ENCODE measurements around the gene ICAM5. TPM values are rescaled to one million over a fixed set of nuclear protein-coding genes. Genes with fewer than 3 reads are reported as not detected.

Gene ICAM5
- total RNA-seq, 1 experiment from 2014 or later = 8.0 TPM

DNA sequence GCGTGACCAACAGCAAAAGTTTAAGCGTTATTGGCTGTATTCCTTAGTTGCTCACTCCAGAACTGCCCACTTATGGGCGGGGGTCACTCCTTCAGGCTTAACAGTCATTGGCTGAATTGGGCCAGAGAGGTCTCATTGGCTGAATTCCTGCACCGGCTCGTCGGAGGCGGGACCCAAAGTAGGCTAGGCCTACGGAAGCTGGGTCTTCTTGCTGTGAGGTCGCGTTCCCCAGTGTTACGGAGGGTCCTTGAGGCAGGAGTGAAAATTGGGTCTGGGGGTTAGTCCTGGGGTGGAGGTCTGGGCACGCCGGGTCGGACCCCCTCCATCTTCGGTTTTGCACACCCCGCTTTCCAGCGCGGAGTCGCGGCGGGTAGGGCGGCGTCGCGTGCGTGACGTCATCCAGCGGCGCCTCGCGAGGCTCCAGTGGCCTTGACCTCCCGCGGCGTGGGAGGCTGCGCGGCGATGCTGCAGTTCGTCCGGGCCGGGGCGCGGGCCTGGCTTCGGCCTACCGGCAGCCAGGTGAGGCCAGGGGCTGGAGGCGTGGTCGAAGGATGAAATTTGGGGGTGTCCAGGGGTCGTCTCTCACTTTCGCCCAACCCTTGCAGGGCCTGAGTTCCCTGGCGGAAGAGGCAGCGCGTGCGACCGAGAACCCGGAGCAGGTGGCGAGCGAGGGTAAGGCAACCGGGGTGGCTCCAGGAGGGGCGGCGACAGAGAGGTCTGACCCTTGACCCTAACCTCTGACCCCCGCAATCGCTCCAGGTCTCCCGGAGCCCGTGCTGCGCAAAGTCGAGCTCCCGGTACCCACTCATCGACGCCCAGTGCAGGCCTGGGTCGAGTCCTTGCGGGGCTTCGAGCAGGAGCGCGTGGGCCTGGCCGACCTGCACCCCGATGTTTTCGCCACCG, 37.7 kb upstream of the ICAM5 start, which contains the start of gene MRPL4 (continued):
- TF ChIP-seq, protein P1, sequence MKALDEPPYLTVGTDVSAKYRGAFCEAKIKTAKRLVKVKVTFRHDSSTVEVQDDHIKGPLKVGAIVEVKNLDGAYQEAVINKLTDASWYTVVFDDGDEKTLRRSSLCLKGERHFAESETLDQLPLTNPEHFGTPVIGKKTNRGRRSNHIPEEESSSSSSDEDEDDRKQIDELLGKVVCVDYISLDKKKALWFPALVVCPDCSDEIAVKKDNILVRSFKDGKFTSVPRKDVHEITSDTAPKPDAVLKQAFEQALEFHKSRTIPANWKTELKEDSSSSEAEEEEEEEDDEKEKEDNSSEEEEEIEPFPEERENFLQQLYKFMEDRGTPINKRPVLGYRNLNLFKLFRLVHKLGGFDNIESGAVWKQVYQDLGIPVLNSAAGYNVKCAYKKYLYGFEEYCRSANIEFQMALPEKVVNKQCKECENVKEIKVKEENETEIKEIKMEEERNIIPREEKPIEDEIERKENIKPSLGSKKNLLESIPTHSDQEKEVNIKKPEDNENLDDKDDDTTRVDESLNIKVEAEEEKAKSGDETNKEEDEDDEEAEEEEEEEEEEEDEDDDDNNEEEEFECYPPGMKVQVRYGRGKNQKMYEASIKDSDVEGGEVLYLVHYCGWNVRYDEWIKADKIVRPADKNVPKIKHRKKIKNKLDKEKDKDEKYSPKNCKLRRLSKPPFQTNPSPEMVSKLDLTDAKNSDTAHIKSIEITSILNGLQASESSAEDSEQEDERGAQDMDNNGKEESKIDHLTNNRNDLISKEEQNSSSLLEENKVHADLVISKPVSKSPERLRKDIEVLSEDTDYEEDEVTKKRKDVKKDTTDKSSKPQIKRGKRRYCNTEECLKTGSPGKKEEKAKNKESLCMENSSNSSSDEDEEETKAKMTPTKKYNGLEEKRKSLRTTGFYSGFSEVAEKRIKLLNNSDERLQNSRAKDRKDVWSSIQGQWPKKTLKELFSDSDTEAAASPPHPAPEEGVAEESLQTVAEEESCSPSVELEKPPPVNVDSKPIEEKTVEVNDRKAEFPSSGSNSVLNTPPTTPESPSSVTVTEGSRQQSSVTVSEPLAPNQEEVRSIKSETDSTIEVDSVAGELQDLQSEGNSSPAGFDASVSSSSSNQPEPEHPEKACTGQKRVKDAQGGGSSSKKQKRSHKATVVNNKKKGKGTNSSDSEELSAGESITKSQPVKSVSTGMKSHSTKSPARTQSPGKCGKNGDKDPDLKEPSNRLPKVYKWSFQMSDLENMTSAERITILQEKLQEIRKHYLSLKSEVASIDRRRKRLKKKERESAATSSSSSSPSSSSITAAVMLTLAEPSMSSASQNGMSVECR (CRISPR knock-in tag; IDR thresholded peaks at IDR 0.05; ENCODE audit: borderline replicate concordance) = 0 out of 2 replicates have a peak, but pooled peaks have one; percentile 80
- TF ChIP-seq, protein P2, sequence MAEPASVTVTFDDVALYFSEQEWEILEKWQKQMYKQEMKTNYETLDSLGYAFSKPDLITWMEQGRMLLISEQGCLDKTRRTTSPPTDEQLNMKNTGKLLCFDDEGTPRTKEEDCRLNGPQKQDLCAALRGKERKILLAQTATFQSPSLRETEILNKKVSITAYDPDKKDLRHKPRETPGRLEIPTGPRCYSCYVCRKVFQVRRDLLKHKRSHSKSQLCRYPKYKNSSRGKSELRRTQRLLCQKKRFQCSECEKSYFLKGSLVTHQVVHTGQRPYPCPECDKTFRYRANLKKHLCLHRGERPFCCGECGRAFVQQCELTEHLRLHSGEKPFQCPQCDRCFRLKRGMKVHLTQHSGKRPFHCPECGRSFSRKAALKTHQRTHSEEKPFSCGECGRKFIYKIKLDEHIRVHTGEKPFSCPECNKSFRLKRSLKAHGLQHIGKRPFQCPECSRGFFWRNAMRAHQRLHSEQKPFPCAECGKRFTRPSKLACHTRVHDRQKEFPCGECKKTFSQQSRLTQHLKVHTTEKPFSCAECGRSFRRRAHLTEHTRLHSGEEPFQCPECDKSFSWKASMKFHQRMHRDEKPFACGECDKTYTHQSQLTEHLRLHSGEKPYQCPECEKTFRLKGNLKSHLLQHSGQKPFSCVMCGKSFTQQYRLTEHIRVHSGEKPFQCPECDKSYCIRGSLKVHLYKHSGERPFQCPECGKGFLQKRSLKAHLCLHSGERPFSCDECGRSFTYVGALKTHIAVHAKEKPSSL (CRISPR knock-in tag; conservative IDR thresholded peaks at IDR 0.05) = no peak
- TF ChIP-seq, protein P3, sequence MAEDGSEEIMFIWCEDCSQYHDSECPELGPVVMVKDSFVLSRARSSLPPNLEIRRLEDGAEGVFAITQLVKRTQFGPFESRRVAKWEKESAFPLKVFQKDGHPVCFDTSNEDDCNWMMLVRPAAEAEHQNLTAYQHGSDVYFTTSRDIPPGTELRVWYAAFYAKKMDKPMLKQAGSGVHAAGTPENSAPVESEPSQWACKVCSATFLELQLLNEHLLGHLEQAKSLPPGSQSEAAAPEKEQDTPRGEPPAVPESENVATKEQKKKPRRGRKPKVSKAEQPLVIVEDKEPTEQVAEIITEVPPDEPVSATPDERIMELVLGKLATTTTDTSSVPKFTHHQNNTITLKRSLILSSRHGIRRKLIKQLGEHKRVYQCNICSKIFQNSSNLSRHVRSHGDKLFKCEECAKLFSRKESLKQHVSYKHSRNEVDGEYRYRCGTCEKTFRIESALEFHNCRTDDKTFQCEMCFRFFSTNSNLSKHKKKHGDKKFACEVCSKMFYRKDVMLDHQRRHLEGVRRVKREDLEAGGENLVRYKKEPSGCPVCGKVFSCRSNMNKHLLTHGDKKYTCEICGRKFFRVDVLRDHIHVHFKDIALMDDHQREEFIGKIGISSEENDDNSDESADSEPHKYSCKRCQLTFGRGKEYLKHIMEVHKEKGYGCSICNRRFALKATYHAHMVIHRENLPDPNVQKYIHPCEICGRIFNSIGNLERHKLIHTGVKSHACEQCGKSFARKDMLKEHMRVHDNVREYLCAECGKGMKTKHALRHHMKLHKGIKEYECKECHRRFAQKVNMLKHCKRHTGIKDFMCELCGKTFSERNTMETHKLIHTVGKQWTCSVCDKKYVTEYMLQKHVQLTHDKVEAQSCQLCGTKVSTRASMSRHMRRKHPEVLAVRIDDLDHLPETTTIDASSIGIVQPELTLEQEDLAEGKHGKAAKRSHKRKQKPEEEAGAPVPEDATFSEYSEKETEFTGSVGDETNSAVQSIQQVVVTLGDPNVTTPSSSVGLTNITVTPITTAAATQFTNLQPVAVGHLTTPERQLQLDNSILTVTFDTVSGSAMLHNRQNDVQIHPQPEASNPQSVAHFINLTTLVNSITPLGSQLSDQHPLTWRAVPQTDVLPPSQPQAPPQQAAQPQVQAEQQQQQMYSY (CRISPR knock-in tag; IDR thresholded peaks at IDR 0.05) = no peak
- TF ChIP-seq NR3C1 (CRISPR knock-in tag; conservative IDR thresholded peaks at IDR 0.05; ENCODE audit: low read depth) (no peak), ESRRA (CRISPR knock-in tag; IDR thresholded peaks at IDR 0.05; ENCODE audit: borderline replicate concordance) (peak; percentile 89; the same call in 1 of the 2 replicates), GABPB1 (CRISPR knock-in tag; IDR thresholded peaks at IDR 0.05) (peak; percentile 78), ETV6 (CRISPR knock-in tag; IDR thresholded peaks at IDR 0.05) (peak; percentile 77; the same call in 1 of the 2 replicates), NR1H2 (CRISPR knock-in tag; IDR thresholded peaks at IDR 0.05) (no peak), ZNF671 (CRISPR knock-in tag; IDR thresholded peaks at IDR 0.05) (no peak), ZNF263 (CRISPR knock-in tag; IDR thresholded peaks at IDR 0.05; ENCODE audit: low read depth) (no peak), RORB (CRISPR knock-in tag; IDR thresholded peaks at IDR 0.05) (no peak), RELA (CRISPR knock-in tag; IDR thresholded peaks at IDR 0.05; ENCODE audit: borderline replicate concordance) (no peak), ZNF416 (CRISPR knock-in tag; IDR thresholded peaks at IDR 0.05) (no peak)
- TF ChIP-seq, protein P4, sequence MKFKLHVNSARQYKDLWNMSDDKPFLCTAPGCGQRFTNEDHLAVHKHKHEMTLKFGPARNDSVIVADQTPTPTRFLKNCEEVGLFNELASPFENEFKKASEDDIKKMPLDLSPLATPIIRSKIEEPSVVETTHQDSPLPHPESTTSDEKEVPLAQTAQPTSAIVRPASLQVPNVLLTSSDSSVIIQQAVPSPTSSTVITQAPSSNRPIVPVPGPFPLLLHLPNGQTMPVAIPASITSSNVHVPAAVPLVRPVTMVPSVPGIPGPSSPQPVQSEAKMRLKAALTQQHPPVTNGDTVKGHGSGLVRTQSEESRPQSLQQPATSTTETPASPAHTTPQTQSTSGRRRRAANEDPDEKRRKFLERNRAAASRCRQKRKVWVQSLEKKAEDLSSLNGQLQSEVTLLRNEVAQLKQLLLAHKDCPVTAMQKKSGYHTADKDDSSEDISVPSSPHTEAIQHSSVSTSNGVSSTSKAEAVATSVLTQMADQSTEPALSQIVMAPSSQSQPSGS (CRISPR knock-in tag; IDR thresholded peaks at IDR 0.05; ENCODE audit: borderline replicate concordance, low read depth) = no peak
- TF ChIP-seq, protein P5, sequence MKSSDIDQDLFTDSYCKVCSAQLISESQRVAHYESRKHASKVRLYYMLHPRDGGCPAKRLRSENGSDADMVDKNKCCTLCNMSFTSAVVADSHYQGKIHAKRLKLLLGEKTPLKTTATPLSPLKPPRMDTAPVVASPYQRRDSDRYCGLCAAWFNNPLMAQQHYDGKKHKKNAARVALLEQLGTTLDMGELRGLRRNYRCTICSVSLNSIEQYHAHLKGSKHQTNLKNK (CRISPR knock-in tag; IDR thresholded peaks at IDR 0.05) = no peak
- TF ChIP-seq, protein P6, sequence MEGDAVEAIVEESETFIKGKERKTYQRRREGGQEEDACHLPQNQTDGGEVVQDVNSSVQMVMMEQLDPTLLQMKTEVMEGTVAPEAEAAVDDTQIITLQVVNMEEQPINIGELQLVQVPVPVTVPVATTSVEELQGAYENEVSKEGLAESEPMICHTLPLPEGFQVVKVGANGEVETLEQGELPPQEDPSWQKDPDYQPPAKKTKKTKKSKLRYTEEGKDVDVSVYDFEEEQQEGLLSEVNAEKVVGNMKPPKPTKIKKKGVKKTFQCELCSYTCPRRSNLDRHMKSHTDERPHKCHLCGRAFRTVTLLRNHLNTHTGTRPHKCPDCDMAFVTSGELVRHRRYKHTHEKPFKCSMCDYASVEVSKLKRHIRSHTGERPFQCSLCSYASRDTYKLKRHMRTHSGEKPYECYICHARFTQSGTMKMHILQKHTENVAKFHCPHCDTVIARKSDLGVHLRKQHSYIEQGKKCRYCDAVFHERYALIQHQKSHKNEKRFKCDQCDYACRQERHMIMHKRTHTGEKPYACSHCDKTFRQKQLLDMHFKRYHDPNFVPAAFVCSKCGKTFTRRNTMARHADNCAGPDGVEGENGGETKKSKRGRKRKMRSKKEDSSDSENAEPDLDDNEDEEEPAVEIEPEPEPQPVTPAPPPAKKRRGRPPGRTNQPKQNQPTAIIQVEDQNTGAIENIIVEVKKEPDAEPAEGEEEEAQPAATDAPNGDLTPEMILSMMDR (IDR thresholded peaks at IDR 0.05) = no peak
- TF ChIP-seq, protein P7, sequence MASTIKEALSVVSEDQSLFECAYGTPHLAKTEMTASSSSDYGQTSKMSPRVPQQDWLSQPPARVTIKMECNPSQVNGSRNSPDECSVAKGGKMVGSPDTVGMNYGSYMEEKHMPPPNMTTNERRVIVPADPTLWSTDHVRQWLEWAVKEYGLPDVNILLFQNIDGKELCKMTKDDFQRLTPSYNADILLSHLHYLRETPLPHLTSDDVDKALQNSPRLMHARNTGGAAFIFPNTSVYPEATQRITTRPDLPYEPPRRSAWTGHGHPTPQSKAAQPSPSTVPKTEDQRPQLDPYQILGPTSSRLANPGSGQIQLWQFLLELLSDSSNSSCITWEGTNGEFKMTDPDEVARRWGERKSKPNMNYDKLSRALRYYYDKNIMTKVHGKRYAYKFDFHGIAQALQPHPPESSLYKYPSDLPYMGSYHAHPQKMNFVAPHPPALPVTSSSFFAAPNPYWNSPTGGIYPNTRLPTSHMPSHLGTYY (CRISPR knock-in tag; IDR thresholded peaks at IDR 0.05) = no peak
- TF ChIP-seq, protein P8, sequence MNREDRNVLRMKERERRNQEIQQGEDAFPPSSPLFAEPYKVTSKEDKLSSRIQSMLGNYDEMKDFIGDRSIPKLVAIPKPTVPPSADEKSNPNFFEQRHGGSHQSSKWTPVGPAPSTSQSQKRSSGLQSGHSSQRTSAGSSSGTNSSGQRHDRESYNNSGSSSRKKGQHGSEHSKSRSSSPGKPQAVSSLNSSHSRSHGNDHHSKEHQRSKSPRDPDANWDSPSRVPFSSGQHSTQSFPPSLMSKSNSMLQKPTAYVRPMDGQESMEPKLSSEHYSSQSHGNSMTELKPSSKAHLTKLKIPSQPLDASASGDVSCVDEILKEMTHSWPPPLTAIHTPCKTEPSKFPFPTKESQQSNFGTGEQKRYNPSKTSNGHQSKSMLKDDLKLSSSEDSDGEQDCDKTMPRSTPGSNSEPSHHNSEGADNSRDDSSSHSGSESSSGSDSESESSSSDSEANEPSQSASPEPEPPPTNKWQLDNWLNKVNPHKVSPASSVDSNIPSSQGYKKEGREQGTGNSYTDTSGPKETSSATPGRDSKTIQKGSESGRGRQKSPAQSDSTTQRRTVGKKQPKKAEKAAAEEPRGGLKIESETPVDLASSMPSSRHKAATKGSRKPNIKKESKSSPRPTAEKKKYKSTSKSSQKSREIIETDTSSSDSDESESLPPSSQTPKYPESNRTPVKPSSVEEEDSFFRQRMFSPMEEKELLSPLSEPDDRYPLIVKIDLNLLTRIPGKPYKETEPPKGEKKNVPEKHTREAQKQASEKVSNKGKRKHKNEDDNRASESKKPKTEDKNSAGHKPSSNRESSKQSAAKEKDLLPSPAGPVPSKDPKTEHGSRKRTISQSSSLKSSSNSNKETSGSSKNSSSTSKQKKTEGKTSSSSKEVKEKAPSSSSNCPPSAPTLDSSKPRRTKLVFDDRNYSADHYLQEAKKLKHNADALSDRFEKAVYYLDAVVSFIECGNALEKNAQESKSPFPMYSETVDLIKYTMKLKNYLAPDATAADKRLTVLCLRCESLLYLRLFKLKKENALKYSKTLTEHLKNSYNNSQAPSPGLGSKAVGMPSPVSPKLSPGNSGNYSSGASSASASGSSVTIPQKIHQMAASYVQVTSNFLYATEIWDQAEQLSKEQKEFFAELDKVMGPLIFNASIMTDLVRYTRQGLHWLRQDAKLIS (CRISPR knock-in tag; IDR thresholded peaks at IDR 0.05; ENCODE audit: borderline replicate concordance) = no peak

All from WTC11 (cell line).